ENCODE data around the gene SLC26A1.

Gene SLC26A1

DNA sequence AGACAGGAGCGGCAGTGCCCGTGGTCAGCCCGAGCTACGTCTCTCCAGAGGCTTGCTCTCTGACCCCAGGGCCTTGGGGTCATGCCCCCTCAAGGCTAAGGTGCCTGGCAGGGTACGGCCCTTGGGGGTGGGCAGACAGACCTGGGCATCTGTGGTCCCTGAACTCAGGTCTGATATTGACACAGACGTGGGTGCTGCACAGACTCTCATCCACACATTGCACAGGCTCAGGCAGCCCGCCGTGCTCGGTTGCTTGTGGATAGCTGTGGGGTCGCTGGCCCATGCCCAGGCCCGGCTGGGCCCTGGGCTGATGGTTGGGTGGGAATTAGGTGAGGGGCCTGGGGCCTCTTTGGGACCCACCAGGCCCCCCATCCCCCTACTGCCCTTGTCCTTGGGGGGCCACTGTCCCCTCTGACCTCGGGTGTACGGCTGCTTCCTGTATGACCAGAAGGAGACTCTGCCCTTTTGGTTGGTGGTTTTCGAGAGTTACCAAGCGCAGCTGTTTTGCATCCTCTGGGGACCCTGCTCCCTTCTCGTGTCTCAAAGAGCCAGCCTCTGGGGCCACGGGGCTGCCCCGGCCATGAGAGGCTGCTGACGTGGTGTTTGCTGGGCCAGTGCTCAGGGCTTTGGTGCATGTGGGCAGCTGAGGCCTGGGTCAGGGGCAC lies 28.3 kb upstream of the SLC26A1 start:
- TF ChIP-seq, protein P1, sequence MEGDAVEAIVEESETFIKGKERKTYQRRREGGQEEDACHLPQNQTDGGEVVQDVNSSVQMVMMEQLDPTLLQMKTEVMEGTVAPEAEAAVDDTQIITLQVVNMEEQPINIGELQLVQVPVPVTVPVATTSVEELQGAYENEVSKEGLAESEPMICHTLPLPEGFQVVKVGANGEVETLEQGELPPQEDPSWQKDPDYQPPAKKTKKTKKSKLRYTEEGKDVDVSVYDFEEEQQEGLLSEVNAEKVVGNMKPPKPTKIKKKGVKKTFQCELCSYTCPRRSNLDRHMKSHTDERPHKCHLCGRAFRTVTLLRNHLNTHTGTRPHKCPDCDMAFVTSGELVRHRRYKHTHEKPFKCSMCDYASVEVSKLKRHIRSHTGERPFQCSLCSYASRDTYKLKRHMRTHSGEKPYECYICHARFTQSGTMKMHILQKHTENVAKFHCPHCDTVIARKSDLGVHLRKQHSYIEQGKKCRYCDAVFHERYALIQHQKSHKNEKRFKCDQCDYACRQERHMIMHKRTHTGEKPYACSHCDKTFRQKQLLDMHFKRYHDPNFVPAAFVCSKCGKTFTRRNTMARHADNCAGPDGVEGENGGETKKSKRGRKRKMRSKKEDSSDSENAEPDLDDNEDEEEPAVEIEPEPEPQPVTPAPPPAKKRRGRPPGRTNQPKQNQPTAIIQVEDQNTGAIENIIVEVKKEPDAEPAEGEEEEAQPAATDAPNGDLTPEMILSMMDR (IDR thresholded peaks at IDR 0.05; ENCODE audit: unreplicated experiment in 3 of 3) = no peak
- no peak overlapping the region for H3K27ac Mint-ChIP-seq
- no peak overlapping the region for H3K4me3 Mint-ChIP-seq
- no peaks in the 10 kb centered on the region for H3K27me3 Mint-ChIP-seq (ENCODE audit: low read depth)
- H3K36me3 Mint-ChIP-seq (ENCODE audit: low read depth) = peaks cover 11% of the 10 kb centered on the region
- peaks cover 40% of the 10 kb centered on the region for H3K4me1 Mint-ChIP-seq
- no peaks in the 10 kb centered on the region for H3K9me3 Mint-ChIP-seq

DNA sequence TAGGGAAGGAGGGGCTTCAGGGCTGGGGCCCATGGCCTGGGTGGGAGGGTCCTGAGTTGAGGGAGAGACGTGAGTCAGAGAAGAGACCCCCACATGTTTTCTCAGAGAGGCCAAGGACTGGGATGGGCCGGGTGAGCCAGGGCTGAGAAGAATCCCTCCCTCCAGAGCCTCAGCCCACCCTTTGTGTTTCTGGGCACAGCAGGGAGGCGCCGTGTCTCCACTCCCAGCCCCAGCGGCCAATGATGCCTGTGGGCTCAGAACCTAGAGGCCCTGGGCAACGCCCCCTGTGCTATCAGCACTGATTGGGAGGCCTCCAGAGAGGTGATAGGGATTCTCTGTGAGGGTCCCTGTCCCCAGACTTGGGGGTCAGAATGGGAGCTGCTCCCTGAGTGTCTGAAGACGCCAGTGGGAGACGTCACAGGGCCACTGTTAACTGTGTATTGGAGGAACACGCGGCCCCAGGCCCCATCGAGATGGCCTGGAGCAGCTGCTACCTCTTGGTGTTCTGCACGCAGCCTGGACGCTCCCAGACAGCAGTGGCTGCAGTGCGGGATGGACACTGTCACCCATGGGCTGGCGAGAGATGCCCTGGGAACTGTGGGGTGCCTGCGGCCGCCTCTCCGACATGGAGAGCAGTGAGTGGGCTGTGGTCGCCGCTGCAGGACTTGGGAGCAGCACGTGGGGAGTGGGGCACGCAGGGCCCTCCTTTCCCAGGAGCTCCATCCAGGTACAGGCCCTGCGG lies 26.7 kb upstream of the SLC26A1 start:
- TF ChIP-seq, protein P1 (IDR thresholded peaks at IDR 0.05; ENCODE audit: unreplicated experiment in 3 of 3) = no peak
- peak overlapping the region in 2 of 3 experiments; percentile 17 to 37 for H3K4me3 Mint-ChIP-seq
- H3K4me1 Mint-ChIP-seq = peaks cover 25% of the 10 kb centered on the region
- peak overlapping the region; percentile 61 to 94 (median 81) for H3K27ac Mint-ChIP-seq
- no peaks in the 10 kb centered on the region for H3K9me3 Mint-ChIP-seq
- peaks cover under 1% of the 10 kb centered on the region for H3K36me3 Mint-ChIP-seq (ENCODE audit: low read depth)
- no peaks in the 10 kb centered on the region for H3K27me3 Mint-ChIP-seq (ENCODE audit: low read depth)

DNA sequence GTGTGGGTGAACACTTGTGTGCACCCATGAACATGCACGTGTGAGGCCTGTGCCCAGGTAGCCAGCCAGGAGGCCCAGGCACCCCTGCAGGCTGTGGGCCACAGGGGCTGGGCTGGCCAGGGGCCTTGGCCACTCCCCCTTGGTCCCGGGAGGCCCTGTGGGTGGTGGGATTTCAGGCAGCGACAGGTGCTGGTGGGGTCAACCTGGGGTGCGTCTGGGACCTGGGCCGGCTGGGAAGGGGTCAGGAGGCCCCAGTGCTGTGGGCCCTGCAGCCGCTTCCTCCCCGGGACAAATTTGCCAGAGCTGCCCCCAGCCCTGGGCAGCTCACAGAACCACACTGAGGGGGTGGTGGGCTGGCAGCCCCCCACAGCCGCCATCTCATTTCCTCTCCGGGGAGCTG lies 26.1 kb upstream of the SLC26A1 start:
- peak overlapping the region in 2 of 3 experiments; percentile 81 to 94 for H3K27ac Mint-ChIP-seq

DNA sequence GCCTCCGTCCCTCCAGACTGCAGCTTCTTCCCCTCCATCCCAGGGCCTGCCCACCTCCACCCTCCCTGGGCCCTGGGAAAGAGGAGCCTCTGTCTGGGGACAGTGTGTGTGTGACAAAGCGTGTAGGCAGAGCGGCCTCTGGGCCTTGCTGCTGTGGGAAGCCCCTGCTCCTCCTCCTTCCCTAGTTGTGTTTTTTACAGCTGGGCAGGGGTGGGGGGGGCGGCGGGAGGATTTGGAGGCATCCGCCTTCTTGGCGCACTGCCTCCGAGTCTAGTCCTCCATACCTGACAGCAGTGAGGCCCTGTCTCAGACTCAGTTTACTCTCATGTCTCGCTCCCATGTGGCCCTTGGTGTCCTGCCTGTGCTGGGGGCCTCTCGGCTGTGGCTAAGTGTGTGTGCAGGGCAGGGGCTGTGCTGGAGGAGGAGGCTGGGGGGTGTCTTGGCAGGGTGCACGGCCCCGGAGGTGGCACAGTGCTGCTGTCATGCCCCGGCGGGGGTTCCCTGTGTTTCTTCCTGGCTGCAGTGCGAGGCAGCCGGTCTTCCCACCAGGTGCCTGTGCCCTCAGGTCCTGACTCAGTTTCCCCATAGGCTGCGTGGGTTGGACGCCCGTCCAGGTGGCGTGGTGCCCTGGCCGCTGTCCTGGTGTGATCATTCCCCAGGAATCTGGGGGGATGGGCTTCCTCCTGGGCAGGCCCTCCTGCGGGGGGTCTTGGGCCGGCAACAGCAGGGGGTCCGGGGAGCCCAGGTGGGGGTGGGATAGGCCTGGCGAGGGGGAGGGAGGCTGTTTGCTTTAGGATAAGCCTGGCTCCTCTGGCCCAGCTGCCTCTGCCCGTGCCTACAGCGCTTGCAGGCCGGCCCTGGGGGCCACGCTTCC lies 25.2 kb upstream of the SLC26A1 start:
- peak overlapping the region in 1 of 3 experiments; percentile 35 for H3K27ac Mint-ChIP-seq
- H3K4me1 Mint-ChIP-seq = peaks cover 33% of the 10 kb centered on the region
- H3K27me3 Mint-ChIP-seq (ENCODE audit: low read depth) = no peaks in the 10 kb centered on the region
- TF ChIP-seq, protein P1 (IDR thresholded peaks at IDR 0.05; ENCODE audit: unreplicated experiment in 3 of 3) = no peak
- no peaks in the 10 kb centered on the region for H3K9me3 Mint-ChIP-seq
- H3K36me3 Mint-ChIP-seq (ENCODE audit: low read depth) = peaks cover 5% of the 10 kb centered on the region
- H3K4me3 Mint-ChIP-seq = peak overlapping the region in 1 of 3 experiments; percentile 38

More for the DNA sequence above, 26.1 kb upstream of the SLC26A1 start:
- Mint-ChIP-seq H3K4me1 (peaks cover 25% of the 10 kb centered on the region), H3K27me3 (ENCODE audit: low read depth) (no peaks in the 10 kb centered on the region), H3K9me3 (no peaks in the 10 kb centered on the region), H3K4me3 (peak overlapping the region; percentile 29 to 52 (median 32)), H3K36me3 (ENCODE audit: low read depth) (no peaks in the 10 kb centered on the region)
- TF ChIP-seq, protein P1 (IDR thresholded peaks at IDR 0.05; ENCODE audit: unreplicated experiment in 3 of 3) = no peak

DNA sequence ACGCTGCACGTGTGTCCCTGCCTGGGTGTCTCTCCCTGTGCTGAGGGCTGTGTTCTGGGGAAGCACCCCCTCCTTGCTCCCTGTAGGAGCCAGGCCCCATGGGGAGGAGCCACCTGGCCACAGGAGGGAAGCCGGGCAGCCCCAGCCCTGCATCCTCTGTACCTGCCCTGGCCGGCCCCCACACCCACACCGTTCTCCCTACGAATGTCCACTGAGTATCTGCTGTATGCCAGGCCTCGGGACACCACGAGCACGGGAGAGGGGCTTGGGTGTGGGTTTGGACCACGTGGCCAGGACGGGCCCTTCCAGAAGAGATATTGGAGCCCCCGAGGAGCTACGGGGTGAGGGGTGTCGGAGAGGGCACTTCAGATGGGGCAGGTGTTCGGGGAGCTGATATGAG lies 24.5 kb upstream of the SLC26A1 start:
- TF ChIP-seq, protein P1 (IDR thresholded peaks at IDR 0.05; ENCODE audit: unreplicated experiment in 3 of 3) = no peak
- peaks cover 5% of the 10 kb centered on the region for H3K36me3 Mint-ChIP-seq (ENCODE audit: low read depth)

More for the DNA sequence above, 24.5 kb upstream of the SLC26A1 start:
- no peaks in the 10 kb centered on the region for H3K9me3 Mint-ChIP-seq
- H3K27me3 Mint-ChIP-seq (ENCODE audit: low read depth) = no peaks in the 10 kb centered on the region
- H3K4me1 Mint-ChIP-seq = peaks cover 33% of the 10 kb centered on the region
- H3K4me3 Mint-ChIP-seq = no peak overlapping the region
- H3K27ac Mint-ChIP-seq = peak overlapping the region in 1 of 3 experiments; percentile 35

All from nephron (organoid).